ENCODE results near the gene FARS2.

DNA sequence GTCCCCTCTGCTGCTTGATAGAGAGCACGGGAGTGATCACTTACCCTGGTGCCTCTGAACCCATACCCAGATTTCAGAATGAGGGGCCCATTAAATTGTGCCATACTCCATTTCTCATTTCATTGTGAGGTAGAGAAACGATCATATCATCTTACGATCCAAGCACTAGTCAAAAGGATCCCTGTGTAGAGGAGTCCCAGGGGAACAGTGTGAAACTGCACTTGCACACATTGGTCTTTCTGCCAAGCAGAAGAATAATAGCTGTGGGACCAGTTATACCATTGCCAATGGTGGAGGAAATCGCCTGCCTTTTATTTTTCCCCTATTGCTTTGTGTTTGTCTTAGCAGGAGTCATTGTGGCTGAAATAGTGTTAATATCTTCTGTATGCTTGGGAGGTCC lies 161.9 kb downstream of the FARS2 start:
- TF ChIP-seq POLR2A (IDR thresholded peaks at IDR 0.05) (no peak), POLR2AphosphoS5 (IDR thresholded peaks at IDR 0.05) (no peak)
- TF ChIP-seq, protein P1, sequence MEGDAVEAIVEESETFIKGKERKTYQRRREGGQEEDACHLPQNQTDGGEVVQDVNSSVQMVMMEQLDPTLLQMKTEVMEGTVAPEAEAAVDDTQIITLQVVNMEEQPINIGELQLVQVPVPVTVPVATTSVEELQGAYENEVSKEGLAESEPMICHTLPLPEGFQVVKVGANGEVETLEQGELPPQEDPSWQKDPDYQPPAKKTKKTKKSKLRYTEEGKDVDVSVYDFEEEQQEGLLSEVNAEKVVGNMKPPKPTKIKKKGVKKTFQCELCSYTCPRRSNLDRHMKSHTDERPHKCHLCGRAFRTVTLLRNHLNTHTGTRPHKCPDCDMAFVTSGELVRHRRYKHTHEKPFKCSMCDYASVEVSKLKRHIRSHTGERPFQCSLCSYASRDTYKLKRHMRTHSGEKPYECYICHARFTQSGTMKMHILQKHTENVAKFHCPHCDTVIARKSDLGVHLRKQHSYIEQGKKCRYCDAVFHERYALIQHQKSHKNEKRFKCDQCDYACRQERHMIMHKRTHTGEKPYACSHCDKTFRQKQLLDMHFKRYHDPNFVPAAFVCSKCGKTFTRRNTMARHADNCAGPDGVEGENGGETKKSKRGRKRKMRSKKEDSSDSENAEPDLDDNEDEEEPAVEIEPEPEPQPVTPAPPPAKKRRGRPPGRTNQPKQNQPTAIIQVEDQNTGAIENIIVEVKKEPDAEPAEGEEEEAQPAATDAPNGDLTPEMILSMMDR (IDR thresholded peaks at IDR 0.05 in 8 of 11, conservative IDR thresholded peaks at IDR 0.05 in 3 of 11) = no peak

All from spleen (tissue), 7 donors.